ENCODE measurements around the gene PRDX6.
"Not testable (repeated sequence)": the region's sequence is repeated elsewhere in the genome, so short reads cannot be mapped to it uniquely, and the experiment has no call there.

Gene PRDX6, protein sequence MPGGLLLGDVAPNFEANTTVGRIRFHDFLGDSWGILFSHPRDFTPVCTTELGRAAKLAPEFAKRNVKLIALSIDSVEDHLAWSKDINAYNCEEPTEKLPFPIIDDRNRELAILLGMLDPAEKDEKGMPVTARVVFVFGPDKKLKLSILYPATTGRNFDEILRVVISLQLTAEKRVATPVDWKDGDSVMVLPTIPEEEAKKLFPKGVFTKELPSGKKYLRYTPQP

DNA sequence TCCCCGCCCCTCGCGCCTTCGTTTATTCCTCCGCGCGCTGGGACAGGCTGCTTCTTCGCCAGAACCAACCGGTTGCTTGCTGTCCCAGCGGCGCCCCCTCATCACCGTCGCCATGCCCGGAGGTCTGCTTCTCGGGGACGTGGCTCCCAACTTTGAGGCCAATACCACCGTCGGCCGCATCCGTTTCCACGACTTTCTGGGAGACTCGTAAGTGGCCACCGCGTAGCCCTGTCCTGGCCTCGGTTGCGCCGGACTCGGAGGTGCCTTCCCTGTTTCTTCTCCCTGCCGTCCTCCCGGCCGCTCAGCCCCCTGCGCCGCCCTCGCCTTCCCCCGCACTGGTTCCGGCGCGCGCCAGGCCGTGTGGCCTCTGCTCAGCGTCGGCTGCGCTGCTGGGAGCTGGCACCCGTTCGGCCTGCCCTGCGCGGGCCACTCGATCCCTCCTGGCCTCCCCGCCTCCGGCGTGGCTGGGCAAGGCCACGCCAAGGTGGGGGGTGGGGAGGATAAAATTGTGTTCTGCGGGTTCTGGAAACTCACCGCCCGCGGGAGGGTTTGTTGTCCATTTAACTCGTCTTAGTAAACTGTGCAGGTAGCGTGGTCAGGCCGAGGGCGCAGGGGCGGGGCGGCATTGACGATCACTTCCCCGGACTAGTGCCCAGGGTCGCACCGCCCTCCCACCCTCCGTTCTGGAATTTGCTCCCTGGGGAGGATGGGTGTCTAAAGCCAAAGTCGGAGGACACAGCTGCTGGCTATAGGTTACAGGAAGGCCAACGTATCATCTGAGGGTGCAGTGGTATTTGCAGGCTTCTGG, at the start of gene PRDX6:
PRDX6 (plus strand) TSS at position 50 of the 808 bp plus-strand sequence; CDS start at position 113, 63 bp downstream.
- DNase-seq (ENCODE audit: low read depth) = peak; percentile 65

DNA sequence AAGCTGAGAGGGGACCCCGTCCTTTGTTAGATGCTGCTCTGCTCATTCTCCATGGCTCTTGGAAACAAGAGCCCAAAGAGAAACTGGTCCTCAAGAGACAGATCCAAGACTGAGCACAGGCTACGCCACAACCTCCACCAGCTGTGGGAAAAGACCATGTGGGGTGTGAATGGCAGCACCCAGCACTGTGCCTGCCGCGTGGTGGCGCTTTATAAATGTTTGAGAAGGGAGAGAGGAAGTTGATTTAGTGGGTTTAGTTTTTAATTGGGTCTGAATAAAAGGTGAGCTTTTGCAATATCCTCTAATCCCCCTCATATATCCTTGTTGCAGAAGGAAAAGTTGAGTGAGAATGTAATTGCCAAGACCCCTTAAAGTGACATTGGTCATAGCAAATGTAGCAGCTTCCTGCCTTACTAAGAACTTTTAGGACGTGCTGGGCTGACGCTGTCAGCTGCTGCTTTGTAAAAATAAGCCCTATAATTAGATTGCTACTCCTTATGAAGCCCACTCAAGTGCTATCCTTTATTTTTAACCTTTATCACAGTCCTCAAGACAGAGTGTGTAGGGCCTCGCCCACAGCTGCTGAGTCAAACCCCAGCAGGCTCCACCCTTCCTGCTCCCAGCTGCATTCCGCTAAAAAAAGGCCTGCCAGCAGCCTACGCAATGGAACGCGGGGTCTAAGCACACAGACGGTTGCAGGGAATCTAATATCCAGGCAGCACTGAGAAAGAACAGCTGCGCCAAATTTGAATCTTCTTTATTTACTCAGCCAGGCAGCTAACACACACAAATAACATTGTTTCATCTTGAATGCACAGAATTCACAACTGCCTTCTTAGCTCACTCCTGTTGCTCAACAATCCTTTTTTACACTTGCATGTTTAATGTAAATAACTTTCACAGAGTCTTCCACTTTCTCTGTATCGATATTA, 47.4 kb upstream of the PRDX6 start:
- DNase-seq (ENCODE audit: low read depth) = peak; percentile 36

DNA sequence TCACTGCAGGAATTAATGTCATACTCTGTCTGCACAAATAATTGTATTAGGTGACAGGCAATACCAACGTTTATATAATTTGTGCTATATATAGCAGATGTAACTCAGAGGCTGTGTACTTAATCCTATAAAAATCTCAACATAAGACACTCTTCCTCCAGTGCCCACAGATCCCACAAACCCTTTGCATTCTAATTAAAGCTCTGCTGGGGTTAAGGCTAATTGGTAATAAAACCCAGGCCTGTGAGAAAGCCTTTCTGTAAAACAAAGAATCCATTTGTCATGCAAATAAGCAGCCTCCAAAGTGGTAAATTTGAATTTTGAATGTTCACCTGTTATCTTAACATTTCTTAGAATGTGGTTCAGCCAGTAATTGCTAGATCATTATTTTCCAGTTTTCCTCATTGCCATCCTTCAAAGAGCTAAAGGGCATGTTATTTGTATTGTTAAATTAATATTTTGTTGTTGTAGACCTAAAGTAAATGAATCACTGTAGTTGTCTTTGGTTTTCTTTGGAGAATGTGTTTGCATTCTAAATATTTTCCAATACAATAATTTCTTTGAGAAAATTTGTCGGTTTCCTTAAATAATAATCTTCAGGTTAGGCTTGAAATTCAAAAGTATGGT, 46.3 kb upstream of the PRDX6 start:
- DNase-seq (ENCODE audit: low read depth) = no peak

DNA sequence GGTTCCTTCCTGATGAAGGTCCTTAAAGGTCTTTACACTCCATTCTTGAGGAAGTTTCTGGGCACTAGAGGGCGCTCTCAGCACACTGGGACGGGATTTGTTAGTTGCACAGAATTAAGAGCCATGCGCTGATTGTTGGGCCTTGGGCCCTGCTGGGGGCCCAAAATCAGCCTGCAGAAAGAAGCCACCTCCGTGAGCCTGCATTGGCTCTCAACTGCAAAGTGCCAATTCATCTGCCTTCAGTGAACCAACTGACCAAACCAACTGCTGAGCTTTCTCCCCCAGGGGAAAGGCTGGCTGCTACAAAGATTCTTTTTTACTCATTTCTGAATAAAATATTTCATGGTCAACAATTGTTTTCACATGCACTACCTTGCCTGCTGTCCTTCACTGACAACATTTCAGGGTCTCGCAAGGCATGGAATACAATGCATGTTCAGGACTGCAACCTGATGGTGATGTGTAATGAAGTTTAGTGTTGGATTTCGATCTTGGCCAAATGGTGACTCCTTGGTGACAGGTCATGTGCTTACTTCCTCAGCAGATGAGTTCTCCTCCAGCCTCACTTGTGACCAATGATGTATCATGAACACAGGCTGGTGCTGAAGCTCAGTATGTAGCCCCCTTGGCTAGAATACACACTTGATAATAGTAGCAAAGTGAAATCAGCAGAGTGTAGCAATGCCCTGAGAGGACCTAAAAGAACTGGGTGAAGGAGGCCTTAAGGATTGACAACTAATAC, 45.7 kb upstream of the PRDX6 start:
- DNase-seq (ENCODE audit: low read depth) = peak; percentile 92

DNA sequence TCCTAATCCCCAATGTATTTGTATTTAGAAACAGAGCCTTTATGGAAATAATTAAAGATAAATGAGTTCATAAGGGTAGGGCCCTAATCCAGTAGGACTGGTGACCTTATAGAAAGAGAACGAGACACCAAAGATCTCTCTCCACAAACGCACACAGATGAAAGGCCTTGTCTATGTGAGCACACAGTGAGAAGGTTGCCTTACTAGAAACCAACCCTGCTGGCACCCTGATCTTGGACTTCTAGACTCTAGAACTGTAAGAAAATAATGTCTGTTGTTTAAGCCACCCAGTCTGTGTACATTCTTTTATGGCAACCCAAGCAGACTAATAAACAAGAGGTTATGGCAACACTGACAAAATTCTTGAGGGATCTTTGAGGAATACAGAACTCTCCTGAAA, 44.8 kb upstream of the PRDX6 start:
- DNase-seq (ENCODE audit: low read depth) = no peak

DNA sequence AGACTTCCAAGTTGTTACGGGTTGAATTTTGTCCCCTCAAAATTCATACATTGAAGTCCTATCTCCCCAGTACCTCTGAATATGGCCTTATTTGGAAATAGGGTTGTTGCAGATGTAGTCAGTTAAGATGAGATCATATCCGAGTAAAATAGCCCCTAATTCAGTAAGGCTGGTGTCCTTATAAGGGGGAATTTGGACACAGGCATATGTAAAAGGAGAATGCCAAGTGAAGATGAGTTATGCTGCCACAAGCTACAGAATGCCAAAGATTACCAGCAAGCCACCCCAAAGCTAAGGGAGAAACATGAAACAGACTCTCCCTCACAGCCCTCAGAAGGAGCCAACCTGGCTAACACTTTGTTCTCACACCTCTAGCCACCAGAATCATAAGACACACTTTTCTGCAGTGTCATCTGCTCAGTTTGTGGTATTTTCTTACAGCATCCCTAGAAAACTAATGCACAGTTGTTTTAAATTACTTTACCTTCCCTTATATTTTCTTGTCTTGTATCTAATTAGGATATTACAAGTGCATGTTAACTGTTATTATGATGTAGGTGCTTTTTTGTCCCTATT, 43.3 kb upstream of the PRDX6 start:
- no peak for DNase-seq (ENCODE audit: low read depth)

DNA sequence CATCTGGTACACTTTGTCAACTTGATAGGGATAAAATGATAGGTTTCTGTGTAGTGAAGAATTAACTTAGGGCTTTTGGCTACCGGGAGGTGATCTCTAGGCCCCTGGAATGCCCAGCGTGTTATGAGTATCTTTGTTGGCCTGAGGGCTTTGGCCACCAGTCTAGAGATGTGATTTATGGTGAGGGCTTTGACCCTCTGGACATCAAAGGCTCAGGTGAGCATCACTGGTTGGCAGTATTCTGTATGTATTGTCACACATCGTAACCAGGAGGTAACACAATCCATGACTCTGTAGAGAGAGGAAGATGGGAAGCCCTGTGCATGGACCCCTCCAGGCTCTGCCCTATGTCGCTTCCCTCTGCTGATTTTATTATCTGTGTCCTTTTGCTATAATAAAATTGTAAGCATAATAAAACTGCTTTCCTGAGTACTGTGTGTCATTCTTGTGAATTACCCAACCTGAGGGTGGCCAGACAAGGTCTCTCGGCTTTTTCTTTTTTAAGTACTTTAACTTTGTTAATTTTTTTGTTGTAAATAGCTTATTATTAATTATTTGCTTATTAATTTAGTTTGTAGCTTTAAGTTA, 40.2 kb upstream of the PRDX6 start:
- DNase-seq (ENCODE audit: low read depth) = no peak

DNA sequence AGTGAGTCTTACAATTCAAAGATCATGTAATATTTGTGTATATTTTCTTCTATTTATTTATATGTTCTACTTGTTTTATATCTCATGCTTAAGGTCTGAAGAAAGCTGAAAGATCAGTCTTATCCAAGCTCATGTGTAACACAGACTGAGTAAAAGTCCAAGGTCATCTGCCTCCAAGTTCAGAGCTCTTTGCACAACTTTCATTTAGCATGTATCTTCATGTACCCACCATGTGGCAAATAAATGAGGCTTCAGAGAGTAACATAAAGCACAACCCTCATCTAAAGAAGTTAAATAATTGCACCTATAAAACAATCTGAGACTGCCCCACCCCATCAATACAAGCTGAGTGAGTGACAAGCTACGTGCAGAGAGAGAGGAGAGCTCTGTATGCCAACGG, 38.5 kb upstream of the PRDX6 start:
- DNase-seq (ENCODE audit: low read depth) = no peak

DNA sequence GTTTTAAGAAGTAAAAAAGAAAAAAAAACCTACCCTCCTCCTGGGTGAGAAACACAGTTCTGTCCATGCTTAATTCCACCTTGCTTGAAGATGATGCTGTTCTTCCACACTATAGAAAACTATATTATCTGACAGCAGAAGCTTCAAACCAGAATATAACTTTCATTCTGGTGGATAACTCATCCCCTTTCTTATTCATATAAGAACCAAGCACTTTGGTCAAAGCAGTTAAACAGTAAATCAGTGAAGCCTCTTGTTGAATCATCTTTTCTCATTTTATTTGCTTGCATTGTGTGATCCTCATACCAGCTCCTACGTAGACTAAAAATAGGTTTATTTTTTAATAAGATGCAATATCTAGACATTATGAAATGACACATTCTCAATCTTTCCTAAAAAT, 36.7 kb upstream of the PRDX6 start:
- DNase-seq (ENCODE audit: low read depth) = no peak

DNA sequence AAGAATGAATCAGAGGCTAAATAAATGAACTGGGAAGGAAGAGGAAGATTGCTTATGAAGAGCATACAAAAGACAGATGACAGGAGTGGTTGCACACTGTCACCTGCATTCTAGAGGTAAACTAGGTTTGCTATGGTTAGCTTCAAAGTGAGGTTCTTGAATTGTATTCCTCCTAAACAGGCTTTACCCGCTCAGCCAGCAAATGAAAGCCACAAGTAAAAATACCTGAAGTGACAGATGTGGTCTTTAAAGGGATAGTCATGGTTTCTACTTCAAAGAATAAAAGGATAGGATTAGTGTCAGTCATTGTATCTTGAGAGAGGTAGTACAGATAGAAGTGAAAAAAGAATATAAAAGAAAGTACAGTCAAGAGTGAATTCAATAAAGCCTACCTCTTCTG, 32.4 kb upstream of the PRDX6 start:
- DNase-seq (ENCODE audit: low read depth) = no peak

DNA sequence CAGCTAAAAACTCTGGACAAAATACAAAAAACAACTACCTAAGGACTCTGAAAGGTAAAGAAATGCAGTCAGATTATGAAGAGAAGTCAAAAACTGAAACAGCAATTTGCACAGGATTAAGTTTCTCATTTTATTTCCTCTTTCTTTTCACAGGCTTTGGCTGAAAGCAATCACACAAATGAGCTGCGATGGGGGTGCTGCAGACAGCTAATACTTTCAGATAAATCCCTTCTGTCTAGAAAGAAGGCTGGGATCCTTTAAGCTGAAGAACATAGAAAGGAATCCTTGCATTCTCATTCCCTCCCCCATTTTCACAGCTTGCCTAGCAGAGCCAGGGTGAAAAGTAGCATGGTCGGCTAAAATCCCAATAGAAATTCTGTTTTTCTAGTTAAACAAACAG, 32.0 kb upstream of the PRDX6 start:
- no peak for DNase-seq (ENCODE audit: low read depth)

DNA sequence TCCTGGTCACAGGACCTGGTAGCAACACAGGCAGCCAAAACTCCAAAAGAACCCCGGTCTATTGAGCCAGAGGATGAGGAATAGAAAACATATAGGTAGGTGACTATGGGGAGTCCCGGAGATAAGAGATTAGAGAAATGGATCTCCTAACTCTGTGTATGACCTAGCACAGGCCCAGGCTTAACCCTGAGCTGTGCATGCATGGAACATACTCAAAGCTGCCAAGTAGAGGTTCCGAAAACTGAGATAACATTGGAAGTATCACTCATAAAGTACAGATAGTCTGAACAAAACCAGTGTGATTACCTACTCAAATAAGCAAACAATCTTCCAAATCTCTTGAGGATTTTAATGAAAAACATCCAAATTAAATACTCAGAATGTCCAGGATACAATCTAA, 31.5 kb upstream of the PRDX6 start:
- DNase-seq (ENCODE audit: low read depth) = no peak

DNA sequence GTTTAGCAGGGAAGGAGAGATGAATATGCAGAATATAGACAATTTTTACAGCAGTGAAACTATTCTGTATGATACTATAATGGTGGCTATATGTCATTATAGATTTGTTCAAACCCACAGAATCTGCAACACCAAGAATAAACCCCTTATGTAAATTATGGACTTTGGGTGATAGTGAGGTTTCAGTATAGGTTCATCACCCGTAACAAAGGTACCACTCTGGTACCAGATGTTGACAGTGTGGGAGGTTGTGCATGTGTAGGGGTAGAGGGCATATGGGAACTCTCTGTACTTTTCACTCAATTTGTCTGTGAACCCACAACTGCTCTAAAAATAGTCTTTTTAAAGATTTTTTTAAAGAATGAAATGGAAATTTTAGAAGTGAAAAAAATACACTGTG, 29.9 kb upstream of the PRDX6 start:
- DNase-seq (ENCODE audit: low read depth) = no peak

DNA sequence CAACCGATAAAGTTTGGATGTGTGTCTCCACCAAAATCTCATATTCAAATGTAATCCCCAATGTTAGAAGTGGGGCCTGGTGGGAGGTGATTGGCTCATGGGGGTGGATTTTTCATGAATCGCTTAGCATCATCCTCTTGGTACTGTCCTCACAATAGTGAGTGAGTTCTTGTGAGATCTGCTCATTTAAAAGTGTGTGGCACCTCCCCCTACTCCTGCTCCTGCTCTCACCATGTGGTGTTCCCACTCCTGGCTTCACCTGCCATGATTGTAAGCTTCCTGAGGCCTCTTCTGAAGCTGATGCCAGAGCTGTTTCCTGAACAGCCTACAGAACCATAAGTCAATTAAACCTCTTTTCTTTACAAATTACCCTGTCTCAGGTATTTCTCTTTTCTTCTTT, 28.2 kb upstream of the PRDX6 start:
- no peak for DNase-seq (ENCODE audit: low read depth)

DNA sequence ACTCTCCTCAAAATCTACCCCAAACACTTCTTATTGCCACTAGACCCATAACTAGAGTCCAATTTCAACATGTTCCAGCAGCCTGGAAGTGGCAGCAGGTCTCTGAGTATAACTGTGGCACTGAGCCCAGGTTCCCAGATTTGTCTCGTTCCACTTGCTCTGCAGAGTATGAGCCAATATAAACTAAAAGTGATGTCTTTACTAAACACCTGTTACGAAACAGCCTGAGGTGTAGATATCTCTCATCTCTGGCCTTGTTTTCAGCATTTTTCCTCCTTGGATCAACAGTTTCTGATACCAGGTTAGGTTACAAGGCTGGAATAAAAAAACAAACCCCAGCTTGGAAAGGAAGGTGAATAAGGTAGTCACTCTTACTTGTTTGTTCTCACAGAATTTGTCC, 25.2 kb upstream of the PRDX6 start:
- no peak for DNase-seq (ENCODE audit: low read depth)

DNA sequence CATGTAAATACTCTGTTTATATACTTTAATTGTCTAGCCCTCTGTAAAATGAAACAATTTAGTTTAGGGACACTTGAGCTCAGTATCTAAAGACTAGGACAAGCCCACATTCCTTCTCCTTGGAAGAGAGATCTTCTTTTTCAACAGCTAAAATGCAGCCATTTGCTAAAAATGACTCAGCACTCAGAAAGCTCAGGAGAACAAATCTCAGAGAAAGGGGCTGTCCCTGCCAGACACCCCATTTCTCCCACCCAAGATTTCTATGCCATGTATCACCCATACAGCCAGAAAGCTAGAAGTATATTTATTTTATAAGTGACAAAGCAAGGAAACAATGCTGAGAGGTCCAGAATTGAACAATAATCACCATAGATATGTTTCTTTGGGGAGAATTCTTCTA, 23.2 kb upstream of the PRDX6 start:
- DNase-seq (ENCODE audit: low read depth) = no peak

DNA sequence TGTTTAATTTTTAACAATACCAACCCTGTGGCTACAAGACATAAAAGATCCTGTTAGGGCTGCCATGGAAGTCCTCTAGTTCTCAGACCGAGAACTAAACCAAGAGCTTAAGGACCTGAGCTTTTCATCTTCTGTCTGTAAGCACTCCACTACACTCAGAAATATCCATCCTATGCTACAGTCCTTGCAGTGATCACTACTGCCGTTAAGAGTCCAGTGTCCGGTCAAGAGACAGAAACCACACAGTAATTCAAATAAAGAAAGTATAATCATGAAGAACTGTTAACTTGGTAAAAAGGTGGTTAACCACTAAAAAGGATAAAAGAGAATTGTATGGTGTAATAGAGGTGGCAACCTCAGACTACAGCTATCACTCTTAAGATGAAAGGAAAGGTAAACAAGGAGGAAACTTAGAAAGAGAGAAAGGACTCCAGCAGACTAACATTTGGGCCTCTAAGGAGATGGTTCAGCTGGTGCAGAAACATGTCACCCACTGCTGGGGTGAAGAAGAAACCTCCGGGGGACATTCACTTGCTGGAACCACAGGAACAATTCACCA, 22.1 kb upstream of the PRDX6 start:
- DNase-seq (ENCODE audit: low read depth) = no peak

DNA sequence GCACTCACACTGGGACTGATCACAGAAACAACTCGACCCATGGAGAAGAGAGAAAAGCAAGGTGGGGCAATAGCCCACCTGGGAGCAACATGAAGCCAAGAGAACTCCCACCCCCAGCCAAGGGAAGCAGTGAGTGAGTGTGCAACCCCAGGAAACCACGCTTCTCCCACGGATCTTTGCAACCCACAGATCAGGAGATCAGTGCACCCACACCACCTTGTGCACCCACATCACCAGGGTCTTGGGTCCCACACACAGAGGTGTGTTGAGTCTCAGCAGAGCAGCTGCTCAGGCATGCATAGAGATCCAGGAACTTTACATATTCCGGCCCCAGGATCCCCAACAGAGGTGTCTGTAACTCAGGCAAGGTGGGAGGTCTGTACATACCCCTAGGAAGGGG, 17.2 kb upstream of the PRDX6 start:
- no peak for DNase-seq (ENCODE audit: low read depth)

DNA sequence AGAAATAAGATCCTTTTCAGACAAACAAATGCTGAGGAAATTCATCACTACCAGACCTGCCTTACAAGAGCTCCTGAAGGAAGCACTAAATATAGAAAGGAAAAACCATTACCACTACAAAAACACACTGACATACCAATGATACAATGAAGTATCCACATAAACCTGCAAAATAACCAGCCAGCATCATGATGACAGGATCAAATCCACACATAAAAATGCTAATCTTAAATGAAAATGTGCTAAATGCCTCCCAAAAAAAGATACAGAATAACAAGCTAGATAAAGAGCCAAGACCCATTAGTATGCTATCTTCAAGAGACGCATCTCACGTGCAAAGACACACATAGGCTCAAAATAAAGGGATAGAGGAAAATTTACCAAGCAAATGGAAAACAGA, 14.5 kb upstream of the PRDX6 start:
- not testable (repeated sequence) for DNase-seq (ENCODE audit: low read depth)

DNA sequence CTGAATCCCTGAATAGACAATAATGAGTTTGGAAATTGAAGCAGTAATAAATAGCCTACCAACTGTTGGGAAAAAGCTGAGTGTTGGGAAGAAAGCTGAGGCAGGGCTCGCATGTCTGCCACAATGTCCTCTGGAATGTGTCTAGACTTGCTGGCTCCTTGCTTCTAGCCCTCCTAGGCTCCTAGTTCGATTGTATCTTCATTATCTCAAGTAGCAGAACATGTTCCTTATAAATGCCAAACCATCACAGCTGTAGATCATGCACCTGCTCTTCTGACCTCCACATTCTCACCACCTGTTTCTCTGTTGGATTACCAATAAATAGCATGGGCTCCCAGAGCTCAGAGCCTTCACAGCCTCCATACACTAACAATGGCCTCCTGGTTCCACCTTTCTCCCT, 12.9 kb upstream of the PRDX6 start:
- DNase-seq (ENCODE audit: low read depth) = not testable (repeated sequence)
